Measurements from ENCODE around the gene COL28A1.

COL28A1 gene

GRCh38 chr7:7323352-7323751, 212.3 kb downstream of the COL28A1 start:
- no peak for DNase-seq

- no peak for DNase-seq
Measured at GRCh38 chr7:7321681-7322080, 214.0 kb downstream of the COL28A1 start.

- DNase-seq: no peak
Measured at GRCh38 chr7:7318601-7319000, 217.1 kb downstream of the COL28A1 start.

- no peak for DNase-seq
Measured at GRCh38 chr7:7317850-7318249, 217.8 kb downstream of the COL28A1 start.

- no peak for DNase-seq
Measured at GRCh38 chr7:7315851-7316250, 219.8 kb downstream of the COL28A1 start.

- DNase-seq: no peak
Measured at GRCh38 chr7:7312323-7312722, 223.3 kb downstream of the COL28A1 start.

- no peak for DNase-seq
Measured at GRCh38 chr7:7311001-7311400, 224.7 kb downstream of the COL28A1 start.

- DNase-seq: no peak
Measured at GRCh38 chr7:7309203-7309602, 226.5 kb downstream of the COL28A1 start.
